HUES6 (cell line): Measurements from ENCODE around the gene HBM.

Experiments
- H3K27ac ChIP-seq: 2 replicates; pipeline ENCODE4 v1.7.0; 2013; ENCODE audit warnings: low read depth, mild to moderate bottlenecking, low read length, inconsistent platforms
- H3K27me3 ChIP-seq: 2 replicates; pipeline ENCODE4 v1.6.1; 2013; ENCODE audit warnings: low read length; ENCODE audit not compliant: control insufficient read depth, insufficient read depth
- H3K36me3 ChIP-seq: 2 replicates; pipeline ENCODE4 v1.6.1; 2013; ENCODE audit warnings: low read length; ENCODE audit not compliant: control insufficient read depth, insufficient read depth
- H3K4me1 ChIP-seq: 2 replicates; pipeline ENCODE4 v1.6.1; 2013; ENCODE audit warnings: low read length; ENCODE audit not compliant: control insufficient read depth, insufficient read depth
- H3K4me3 ChIP-seq: 2 replicates; pipeline ENCODE4 v1.5.1; 2013; ENCODE audit warnings: low read depth, low read length
- H3K9ac ChIP-seq: one replicate; pipeline ENCODE4 v1.6.1; 2013; ENCODE audit warnings: mild to moderate bottlenecking, low read length
- H3K9me3 ChIP-seq: 2 replicates; pipeline ENCODE4 v1.6.1; 2013; ENCODE audit warnings: low read depth, low read length; ENCODE audit not compliant: control insufficient read depth, insufficient read depth

HBM gene

GRCh38 chr16:178668-179015 lies 12.9 kb downstream of the HBM start:
- Histone ChIP-seq H3K4me1 (peaks cover 13% of the 10 kb centered on the region), H3K36me3 (no peaks in the 10 kb centered on the region; the same call in 1 of the 2 replicates), H3K4me3 (no peak overlapping the region), H3K9ac (no peak overlapping the region), H3K9me3 (no peaks in the 10 kb centered on the region), H3K27ac (no peak overlapping the region), H3K27me3 (peaks cover 71% of the 10 kb centered on the region)

- Histone ChIP-seq H3K9ac (no peak overlapping the region), H3K27me3 (peaks cover 63% of the 10 kb centered on the region), H3K9me3 (no peaks in the 10 kb centered on the region), H3K36me3 (peaks cover 4% of the 10 kb centered on the region), H3K4me1 (peaks cover 9% of the 10 kb centered on the region), H3K4me3 (no peak overlapping the region), H3K27ac (no peak overlapping the region)
Observed at GRCh38 chr16:179211-180092, 13.7 kb downstream of the HBM start.

GRCh38 chr16:180101-180675 lies 14.4 kb downstream of the HBM start, which contains the start of gene HBQ1:
Gene HBQ1, plus strand, starts transcription at chr16:180459. Its CDS starts 28 bp downstream, at chr16:180487.
- Histone ChIP-seq H3K27me3 (peaks cover 56% of the 10 kb centered on the region), H3K9ac (peak within 1 kb of the TSS; percentile 54), H3K9me3 (no peaks in the 10 kb centered on the region), H3K27ac (no peak within 1 kb of the TSS), H3K4me3 (peak within 1 kb of the TSS; percentile 66), H3K4me1 (peaks cover 7% of the 10 kb centered on the region; the same call in 1 of the 2 replicates), H3K36me3 (peaks cover 8% of the 10 kb centered on the region)

DNA sequence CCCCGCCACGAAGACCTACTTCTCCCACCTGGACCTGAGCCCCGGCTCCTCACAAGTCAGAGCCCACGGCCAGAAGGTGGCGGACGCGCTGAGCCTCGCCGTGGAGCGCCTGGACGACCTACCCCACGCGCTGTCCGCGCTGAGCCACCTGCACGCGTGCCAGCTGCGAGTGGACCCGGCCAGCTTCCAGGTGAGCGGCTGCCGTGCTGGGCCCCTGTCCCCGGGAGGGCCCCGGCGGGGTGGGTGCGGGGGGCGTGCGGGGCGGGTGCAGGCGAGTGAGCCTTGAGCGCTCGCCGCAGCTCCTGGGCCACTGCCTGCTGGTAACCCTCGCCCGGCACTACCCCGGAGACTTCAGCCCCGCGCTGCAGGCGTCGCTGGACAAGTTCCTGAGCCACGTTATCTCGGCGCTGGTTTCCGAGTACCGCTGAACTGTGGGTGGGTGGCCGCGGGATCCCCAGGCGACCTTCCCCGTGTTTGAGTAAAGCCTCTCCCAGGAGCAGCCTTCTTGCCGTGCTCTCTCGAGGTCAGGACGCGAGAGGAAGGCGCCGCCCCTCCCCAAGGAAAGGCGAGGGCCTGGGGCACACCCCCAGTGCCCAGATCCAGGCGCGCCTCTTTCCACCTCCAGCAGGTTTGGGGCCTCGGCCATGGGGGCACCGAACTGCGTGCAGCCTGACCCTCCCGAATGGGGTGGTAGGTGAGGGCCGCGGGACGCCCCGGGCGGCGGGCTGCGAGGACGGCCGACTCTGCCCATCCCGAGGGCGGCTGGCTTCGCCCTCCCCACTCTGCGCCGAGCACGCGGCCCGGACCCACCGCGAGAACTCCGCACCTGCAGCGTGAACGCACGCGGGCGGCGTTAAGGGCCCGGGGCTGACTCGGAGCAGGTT lies 15.1 kb downstream of the HBM start:
- H3K4me3 ChIP-seq, result peak overlapping the region; percentile 66
- H3K27ac ChIP-seq, result no peak overlapping the region
- H3K27me3 ChIP-seq, result peaks cover 49% of the 10 kb centered on the region
- peak overlapping the region; percentile 54 for H3K9ac ChIP-seq
- peaks cover 4% of the 10 kb centered on the region; the same call in 1 of the 2 replicates for H3K4me1 ChIP-seq
- H3K36me3 ChIP-seq, result peaks cover 15% of the 10 kb centered on the region
- H3K9me3 ChIP-seq, result no peaks in the 10 kb centered on the region

- Histone ChIP-seq H3K9me3 (no peaks in the 10 kb centered on the region), H3K9ac (no peak overlapping the region), H3K4me3 (no peak overlapping the region), H3K27ac (no peak overlapping the region), H3K27me3 (peaks cover 45% of the 10 kb centered on the region), H3K36me3 (peaks cover 15% of the 10 kb centered on the region), H3K4me1 (peaks cover 4% of the 10 kb centered on the region; the same call in 1 of the 2 replicates)
Observed at GRCh38 chr16:181565-182021, 15.8 kb downstream of the HBM start.

- Histone ChIP-seq H3K36me3 (peaks cover 24% of the 10 kb centered on the region), H3K9me3 (no peaks in the 10 kb centered on the region), H3K4me1 (peaks cover 4% of the 10 kb centered on the region; the same call in 1 of the 2 replicates), H3K9ac (no peak overlapping the region), H3K27me3 (peaks cover 32% of the 10 kb centered on the region), H3K27ac (no peak overlapping the region), H3K4me3 (no peak overlapping the region)
Observed at GRCh38 chr16:183005-183404, 17.2 kb downstream of the HBM start.

DNA sequence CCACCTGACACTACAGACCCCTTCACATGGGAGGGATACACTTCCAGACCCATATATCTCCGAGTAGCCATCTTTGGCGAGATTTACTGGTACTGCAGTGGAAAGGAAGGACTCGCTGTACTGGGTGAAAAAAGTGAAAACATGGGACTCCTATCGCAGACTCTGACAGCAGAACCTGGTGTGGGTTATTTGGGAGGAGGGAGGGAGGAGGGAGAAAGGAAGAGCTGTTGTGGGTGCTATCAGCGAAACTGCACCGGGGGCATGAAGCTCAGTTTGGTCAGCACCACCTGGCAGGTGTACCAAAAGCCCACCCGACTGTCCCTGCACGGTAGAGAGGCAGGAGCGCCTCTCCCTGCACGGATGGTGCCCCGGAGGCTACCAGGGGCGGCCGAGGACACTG lies 19.4 kb downstream of the HBM start:
- peaks cover 45% of the 10 kb centered on the region for H3K36me3 ChIP-seq
- no peak overlapping the region for H3K9ac ChIP-seq
- H3K4me3 ChIP-seq, result no peak overlapping the region
- H3K4me1 ChIP-seq, result peaks cover 4% of the 10 kb centered on the region; the same call in 1 of the 2 replicates
- peaks cover 10% of the 10 kb centered on the region for H3K27me3 ChIP-seq
- no peak overlapping the region for H3K27ac ChIP-seq
- no peaks in the 10 kb centered on the region for H3K9me3 ChIP-seq

GRCh38 chr16:185691-186090 lies 19.9 kb downstream of the HBM start:
- Histone ChIP-seq H3K36me3 (peaks cover 50% of the 10 kb centered on the region), H3K4me3 (no peak overlapping the region), H3K4me1 (peaks cover 4% of the 10 kb centered on the region; the same call in 1 of the 2 replicates), H3K9ac (no peak overlapping the region), H3K27me3 (peaks cover 6% of the 10 kb centered on the region), H3K9me3 (no peaks in the 10 kb centered on the region), H3K27ac (no peak overlapping the region)

DNA sequence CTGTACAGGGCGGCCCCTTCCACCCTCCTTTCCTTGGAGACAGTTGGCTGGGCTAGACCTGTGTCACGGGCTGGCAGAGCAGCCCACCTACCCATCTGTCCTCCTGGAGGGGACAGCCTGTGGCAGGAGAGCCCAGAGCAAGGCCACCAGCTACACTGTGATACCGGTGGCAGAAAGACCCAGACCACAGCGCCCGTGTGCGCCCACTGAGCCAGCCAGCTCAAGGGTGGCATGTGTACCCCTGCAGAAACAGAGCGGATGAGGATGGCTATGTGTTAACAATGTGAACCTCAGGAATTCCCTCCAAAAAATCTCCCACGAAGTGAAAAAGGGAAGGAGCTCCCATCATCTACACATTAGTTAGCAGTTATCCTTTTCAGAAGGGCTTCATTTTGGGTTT lies 21.6 kb downstream of the HBM start:
- H3K27ac ChIP-seq, result no peak overlapping the region
- H3K27me3 ChIP-seq, result no peaks in the 10 kb centered on the region
- no peaks in the 10 kb centered on the region for H3K9me3 ChIP-seq
- peaks cover 67% of the 10 kb centered on the region for H3K36me3 ChIP-seq
- H3K4me1 ChIP-seq, result no peaks in the 10 kb centered on the region
- no peak overlapping the region for H3K9ac ChIP-seq
- H3K4me3 ChIP-seq, result no peak overlapping the region

DNA sequence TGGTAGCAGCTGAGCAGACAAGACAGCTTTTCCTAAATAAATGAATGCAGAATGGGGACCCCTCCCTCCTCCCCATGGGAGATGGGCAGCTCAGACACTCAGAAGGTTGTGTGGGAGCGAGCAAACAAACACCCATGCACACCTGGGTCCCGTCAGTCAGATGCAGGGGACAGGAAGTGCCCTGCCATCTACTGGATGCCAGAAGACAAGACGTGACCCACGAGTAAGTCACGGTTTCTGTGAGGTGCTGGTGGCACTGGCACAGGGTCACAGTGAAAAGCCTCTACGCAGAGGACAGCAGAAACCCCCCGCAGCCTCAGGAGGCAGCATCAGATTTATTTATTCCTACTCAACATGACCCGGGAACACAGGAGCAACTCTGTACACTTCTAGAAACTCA lies 22.9 kb downstream of the HBM start:
- no peak overlapping the region for H3K9ac ChIP-seq
- no peak overlapping the region for H3K4me3 ChIP-seq
- no peaks in the 10 kb centered on the region for H3K9me3 ChIP-seq
- H3K36me3 ChIP-seq, result peaks cover 80% of the 10 kb centered on the region
- H3K4me1 ChIP-seq, result no peaks in the 10 kb centered on the region
- no peak overlapping the region for H3K27ac ChIP-seq
- H3K27me3 ChIP-seq, result no peaks in the 10 kb centered on the region
